Smooth muscle cell of the brain vasculature (primary cell): ENCODE results near the gene BEND3.
"Not testable (repeated sequence)": the region's sequence is repeated elsewhere in the genome, so short reads cannot be mapped to it uniquely, and the experiment has no call there.

Experiments used
- DNase-seq: peaks from one replicate; pipeline ENCODE4 v3.0.0-alpha.2; 2012; ENCODE audit warnings: low read depth, low spot score

BEND3 gene

GRCh38 chr6:107114926-107115694, at the start of gene BEND3:
Gene BEND3 (minus strand): TSS chr6:107115515. CDS start chr6:107099285, 16,230 bp downstream.
- no peak for DNase-seq

GRCh38 chr6:107164299-107164698, 49.0 kb upstream of the BEND3 start:
- DNase-seq: not testable (repeated sequence)

- no peak for DNase-seq
These were observed 46.2 kb upstream of the BEND3 start for GRCh38 chr6:107161521-107161920.

GRCh38 chr6:107156617-107157016, 41.3 kb upstream of the BEND3 start:
- DNase-seq: no peak

GRCh38 chr6:107154801-107155160, 39.5 kb upstream of the BEND3 start:
- no peak for DNase-seq

- DNase-seq: no peak
These were observed 39.0 kb upstream of the BEND3 start for GRCh38 chr6:107154131-107154800.

GRCh38 chr6:107152638-107153430, 37.5 kb upstream of the BEND3 start:
- no peak for DNase-seq

- no peak for DNase-seq
These were observed 29.4 kb upstream of the BEND3 start for GRCh38 chr6:107144666-107145065.

- DNase-seq: no peak
These were observed 28.7 kb upstream of the BEND3 start for GRCh38 chr6:107144014-107144413.

- no peak for DNase-seq
These were observed 25.3 kb upstream of the BEND3 start for GRCh38 chr6:107140581-107140980.

GRCh38 chr6:107136324-107136723, 21.0 kb upstream of the BEND3 start:
- DNase-seq: not testable (repeated sequence)

- not testable (repeated sequence) for DNase-seq
These were observed 19.8 kb upstream of the BEND3 start for GRCh38 chr6:107135048-107135680.

- no peak for DNase-seq
These were observed 17.1 kb upstream of the BEND3 start for GRCh38 chr6:107132330-107132954.

GRCh38 chr6:107129370-107129925, 14.1 kb upstream of the BEND3 start:
- no peak for DNase-seq

GRCh38 chr6:107128577-107128976, 13.3 kb upstream of the BEND3 start:
- no peak for DNase-seq

- no peak for DNase-seq
These were observed 12.9 kb upstream of the BEND3 start for GRCh38 chr6:107128175-107128574.

- DNase-seq: no peak
These were observed 10.5 kb upstream of the BEND3 start for GRCh38 chr6:107125771-107126170.

- no peak for DNase-seq
These were observed 9.6 kb upstream of the BEND3 start for GRCh38 chr6:107124934-107125348.

GRCh38 chr6:107123501-107123900, 8.2 kb upstream of the BEND3 start:
- DNase-seq: no peak

GRCh38 chr6:107122748-107123147, 7.4 kb upstream of the BEND3 start:
- no peak for DNase-seq

- DNase-seq: no peak
These were observed 6.7 kb upstream of the BEND3 start for GRCh38 chr6:107121964-107122495.
